MM.1S (cell line): ENCODE data around the gene NDUFAF7.

Experiments
- EZH2 ChIP-seq: fragments of 300-600 bp; sonication (generic); optimal IDR thresholded peaks from 2 replicates; pipeline ENCODE3; 2017; ENCODE audit warnings: low read depth, mild to moderate bottlenecking, antibody characterized with exemption, low read length, mixed read lengths
- EZH2phosphoT487 ChIP-seq: fragments of 300-600 bp; sonication (generic); IDR thresholded peaks from 2 replicates; pipeline ENCODE4 v1.6.1; 2018; ENCODE audit warnings: antibody characterized with exemption, low read length
- TF ChIP-seq, protein P1 (sequence below): fragments of 300-600 bp; sonication (generic); IDR thresholded peaks from 2 replicates; pipeline ENCODE4 v1.5.1; 2016; ENCODE audit warnings: antibody characterized with exemption, low read length, mixed read lengths

DNA sequence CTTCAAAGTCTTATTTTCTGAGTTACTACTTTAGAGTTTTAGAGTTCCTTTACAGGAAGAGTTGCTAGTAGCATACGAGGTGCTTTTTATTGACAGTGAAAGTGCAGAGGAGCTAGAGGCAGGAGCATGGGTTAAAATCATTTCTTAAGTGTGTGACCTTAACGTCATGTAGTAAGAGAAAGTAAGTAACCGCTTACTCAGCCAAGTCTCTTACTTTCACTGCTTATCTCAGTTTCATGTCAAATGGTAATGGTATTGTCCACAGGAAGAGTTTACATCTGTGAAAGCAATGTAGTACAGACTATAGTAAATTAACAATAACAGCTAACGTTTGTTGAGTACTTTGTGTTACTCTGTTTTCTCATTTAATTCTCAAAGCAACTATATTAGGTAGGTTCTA, 12.6 kb downstream of the NDUFAF7 start:
- TF ChIP-seq EZH2phosphoT487 (no peak), EZH2 (no peak)
- TF ChIP-seq, protein P1, sequence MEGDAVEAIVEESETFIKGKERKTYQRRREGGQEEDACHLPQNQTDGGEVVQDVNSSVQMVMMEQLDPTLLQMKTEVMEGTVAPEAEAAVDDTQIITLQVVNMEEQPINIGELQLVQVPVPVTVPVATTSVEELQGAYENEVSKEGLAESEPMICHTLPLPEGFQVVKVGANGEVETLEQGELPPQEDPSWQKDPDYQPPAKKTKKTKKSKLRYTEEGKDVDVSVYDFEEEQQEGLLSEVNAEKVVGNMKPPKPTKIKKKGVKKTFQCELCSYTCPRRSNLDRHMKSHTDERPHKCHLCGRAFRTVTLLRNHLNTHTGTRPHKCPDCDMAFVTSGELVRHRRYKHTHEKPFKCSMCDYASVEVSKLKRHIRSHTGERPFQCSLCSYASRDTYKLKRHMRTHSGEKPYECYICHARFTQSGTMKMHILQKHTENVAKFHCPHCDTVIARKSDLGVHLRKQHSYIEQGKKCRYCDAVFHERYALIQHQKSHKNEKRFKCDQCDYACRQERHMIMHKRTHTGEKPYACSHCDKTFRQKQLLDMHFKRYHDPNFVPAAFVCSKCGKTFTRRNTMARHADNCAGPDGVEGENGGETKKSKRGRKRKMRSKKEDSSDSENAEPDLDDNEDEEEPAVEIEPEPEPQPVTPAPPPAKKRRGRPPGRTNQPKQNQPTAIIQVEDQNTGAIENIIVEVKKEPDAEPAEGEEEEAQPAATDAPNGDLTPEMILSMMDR = no peak
